HEK293T (cell line): Measurements from ENCODE around the gene ACER1.

Source experiments
- BHLHE40 ChIP-seq: fragments of 450-650 bp; IDR thresholded peaks from 2 replicates; pipeline ENCODE4 v1.6.1; 2016; ENCODE audit warnings: mild to moderate bottlenecking, moderate library complexity, borderline replicate concordance
- FOXA1 ChIP-seq: fragments of 450-650 bp; IDR thresholded peaks from 2 replicates; pipeline ENCODE4 v1.6.1; 2016; ENCODE audit warnings: mild to moderate bottlenecking
- HDGF ChIP-seq: fragments of 450-650 bp; IDR thresholded peaks from 2 replicates; pipeline ENCODE4 v1.6.1; 2017; ENCODE audit warnings: antibody characterized with exemption, borderline replicate concordance
- PKNOX1 ChIP-seq: fragments of 450-650 bp; IDR thresholded peaks from 2 replicates; pipeline ENCODE4 v1.6.1; 2016

DNA sequence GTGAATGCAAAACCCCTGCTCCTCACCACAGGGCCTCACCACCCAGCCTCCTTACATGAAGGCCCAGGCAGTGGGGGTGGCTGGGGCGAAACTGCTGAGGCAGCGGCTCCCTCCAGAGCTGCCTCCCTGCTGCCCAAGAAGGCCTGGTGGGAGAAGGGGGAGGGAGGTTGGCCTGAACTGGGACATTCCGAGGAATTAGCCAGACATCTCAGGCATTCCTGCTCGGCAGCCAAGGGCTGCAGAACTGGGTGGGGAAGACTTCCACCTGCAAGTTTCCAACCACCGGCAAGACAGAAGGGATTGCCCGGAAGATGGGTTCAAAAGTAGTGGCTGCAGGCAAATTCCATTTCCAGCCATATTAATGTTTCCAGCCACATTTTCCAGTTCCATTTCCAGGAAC is 44.6 kb upstream of the ACER1 start:
- TF ChIP-seq HDGF (no peak), BHLHE40 (no peak), PKNOX1 (no peak), FOXA1 (no peak)
